ENCODE data around the gene ANKS1B. TPM values are rescaled to one million over a fixed set of nuclear protein-coding genes. Genes with fewer than 3 reads are reported as not detected.

Gene ANKS1B
- total RNA-seq, 1 donor from 2014 or later: 2.4 TPM

GRCh38 chr12:99709116-99709515 is 275.6 kb downstream of the ANKS1B start:
- Mint-ChIP-seq H3K4me3 (ENCODE audit: unreplicated experiment) (no peak overlapping the region), H3K27ac (ENCODE audit: unreplicated experiment) (no peak overlapping the region), H3K27me3 (ENCODE audit: low read depth, unreplicated experiment) (no peaks in the 10 kb centered on the region), H3K4me1 (ENCODE audit: low read depth, unreplicated experiment) (no peaks in the 10 kb centered on the region), H3K36me3 (ENCODE audit: low read depth, unreplicated experiment) (no peaks in the 10 kb centered on the region), H3K9me3 (ENCODE audit: unreplicated experiment) (peaks cover 10% of the 10 kb centered on the region)
- H2AFZ ChIP-seq (ENCODE audit: low read depth, low read length): no peak overlapping the region
- no peak for FAIRE-seq
- no peaks in the 10 kb centered on the region for H3K36me3 ChIP-seq (ENCODE audit: insufficient read depth, low read length)
- H3K9ac ChIP-seq (ENCODE audit: low read length): no peak overlapping the region
- no peaks in the 10 kb centered on the region for H4K20me1 ChIP-seq (ENCODE audit: insufficient read depth, low read length)
- H3K4me3 ChIP-seq (ENCODE audit: insufficient read depth, low read depth, low read length): no peak overlapping the region
- H3K4me2 ChIP-seq (ENCODE audit: low read length): no peak overlapping the region
- TF ChIP-seq EZH2 (IDR thresholded peaks at IDR 0.05; ENCODE audit: insufficient read depth, low read length): no peak
- TF ChIP-seq, protein P1, sequence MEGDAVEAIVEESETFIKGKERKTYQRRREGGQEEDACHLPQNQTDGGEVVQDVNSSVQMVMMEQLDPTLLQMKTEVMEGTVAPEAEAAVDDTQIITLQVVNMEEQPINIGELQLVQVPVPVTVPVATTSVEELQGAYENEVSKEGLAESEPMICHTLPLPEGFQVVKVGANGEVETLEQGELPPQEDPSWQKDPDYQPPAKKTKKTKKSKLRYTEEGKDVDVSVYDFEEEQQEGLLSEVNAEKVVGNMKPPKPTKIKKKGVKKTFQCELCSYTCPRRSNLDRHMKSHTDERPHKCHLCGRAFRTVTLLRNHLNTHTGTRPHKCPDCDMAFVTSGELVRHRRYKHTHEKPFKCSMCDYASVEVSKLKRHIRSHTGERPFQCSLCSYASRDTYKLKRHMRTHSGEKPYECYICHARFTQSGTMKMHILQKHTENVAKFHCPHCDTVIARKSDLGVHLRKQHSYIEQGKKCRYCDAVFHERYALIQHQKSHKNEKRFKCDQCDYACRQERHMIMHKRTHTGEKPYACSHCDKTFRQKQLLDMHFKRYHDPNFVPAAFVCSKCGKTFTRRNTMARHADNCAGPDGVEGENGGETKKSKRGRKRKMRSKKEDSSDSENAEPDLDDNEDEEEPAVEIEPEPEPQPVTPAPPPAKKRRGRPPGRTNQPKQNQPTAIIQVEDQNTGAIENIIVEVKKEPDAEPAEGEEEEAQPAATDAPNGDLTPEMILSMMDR (IDR thresholded peaks at IDR 0.05; ENCODE audit: insufficient read depth, low read depth, low read length): no peak
- no peak overlapping the region for H3K27ac ChIP-seq (ENCODE audit: low read depth, low read length)
- H3K9me3 ChIP-seq (ENCODE audit: insufficient read depth, low read depth, low read length): no peaks in the 10 kb centered on the region
- no peak for DNase-seq (ENCODE audit: low read depth)
- H3K27me3 ChIP-seq (ENCODE audit: insufficient read depth, low read length): no peaks in the 10 kb centered on the region
- H3K4me1 ChIP-seq (ENCODE audit: insufficient read depth, low read length): no peaks in the 10 kb centered on the region
- no peaks in the 10 kb centered on the region for H3K79me2 ChIP-seq (ENCODE audit: insufficient read depth, low read length)

- H3K27ac ChIP-seq (ENCODE audit: low read depth, low read length): no peak overlapping the region
- FAIRE-seq (no peak), DNase-seq (ENCODE audit: low read depth) (no peak)
- no peaks in the 10 kb centered on the region for H3K9me3 ChIP-seq (ENCODE audit: insufficient read depth, low read depth, low read length)
- no peaks in the 10 kb centered on the region for H3K36me3 ChIP-seq (ENCODE audit: insufficient read depth, low read length)
- no peak overlapping the region for H3K27ac Mint-ChIP-seq (ENCODE audit: unreplicated experiment)
- H3K27me3 Mint-ChIP-seq (ENCODE audit: low read depth, unreplicated experiment): no peaks in the 10 kb centered on the region
- H3K79me2 ChIP-seq (ENCODE audit: insufficient read depth, low read length): no peaks in the 10 kb centered on the region
- H3K27me3 ChIP-seq (ENCODE audit: insufficient read depth, low read length): no peaks in the 10 kb centered on the region
- H3K4me3 Mint-ChIP-seq (ENCODE audit: unreplicated experiment): no peak overlapping the region
- H3K4me2 ChIP-seq (ENCODE audit: low read length): no peak overlapping the region
- H2AFZ ChIP-seq (ENCODE audit: low read depth, low read length): no peak overlapping the region
- no peaks in the 10 kb centered on the region for H4K20me1 ChIP-seq (ENCODE audit: insufficient read depth, low read length)
- H3K36me3 Mint-ChIP-seq (ENCODE audit: low read depth, unreplicated experiment): no peaks in the 10 kb centered on the region
- no peak overlapping the region for H3K4me3 ChIP-seq (ENCODE audit: insufficient read depth, low read depth, low read length)
- H3K9me3 Mint-ChIP-seq (ENCODE audit: unreplicated experiment): peaks cover 3% of the 10 kb centered on the region
- no peaks in the 10 kb centered on the region for H3K4me1 ChIP-seq (ENCODE audit: insufficient read depth, low read length)
- H3K9ac ChIP-seq (ENCODE audit: low read length): no peak overlapping the region
- no peak for TF ChIP-seq EZH2 (IDR thresholded peaks at IDR 0.05; ENCODE audit: insufficient read depth, low read length)
- TF ChIP-seq, protein P1 (IDR thresholded peaks at IDR 0.05; ENCODE audit: insufficient read depth, low read depth, low read length): no peak
- H3K4me1 Mint-ChIP-seq (ENCODE audit: low read depth, unreplicated experiment): no peaks in the 10 kb centered on the region
Observed at GRCh38 chr12:99707883-99708282, 276.9 kb downstream of the ANKS1B start.

- H3K9me3 Mint-ChIP-seq (ENCODE audit: unreplicated experiment): no peaks in the 10 kb centered on the region
- Histone ChIP-seq H3K4me3 (ENCODE audit: insufficient read depth, low read depth, low read length) (no peak overlapping the region), H3K79me2 (ENCODE audit: insufficient read depth, low read length) (no peaks in the 10 kb centered on the region), H3K9me3 (ENCODE audit: insufficient read depth, low read depth, low read length) (no peaks in the 10 kb centered on the region), H3K4me2 (ENCODE audit: low read length) (no peak overlapping the region), H2AFZ (ENCODE audit: low read depth, low read length) (no peak overlapping the region), H3K9ac (ENCODE audit: low read length) (no peak overlapping the region), H3K36me3 (ENCODE audit: insufficient read depth, low read length) (no peaks in the 10 kb centered on the region), H3K4me1 (ENCODE audit: insufficient read depth, low read length) (no peaks in the 10 kb centered on the region), H3K27ac (ENCODE audit: low read depth, low read length) (no peak overlapping the region), H3K27me3 (ENCODE audit: insufficient read depth, low read length) (no peaks in the 10 kb centered on the region), H4K20me1 (ENCODE audit: insufficient read depth, low read length) (no peaks in the 10 kb centered on the region)
- TF ChIP-seq, protein P1 (IDR thresholded peaks at IDR 0.05; ENCODE audit: insufficient read depth, low read depth, low read length): no peak
- no peak for TF ChIP-seq EZH2 (IDR thresholded peaks at IDR 0.05; ENCODE audit: insufficient read depth, low read length)
- DNase-seq (ENCODE audit: low read depth) (no peak), FAIRE-seq (no peak)
- H3K27me3 Mint-ChIP-seq (ENCODE audit: low read depth, unreplicated experiment): no peaks in the 10 kb centered on the region
- H3K27ac Mint-ChIP-seq (ENCODE audit: unreplicated experiment): no peak overlapping the region
- H3K4me3 Mint-ChIP-seq (ENCODE audit: unreplicated experiment): no peak overlapping the region
- H3K36me3 Mint-ChIP-seq (ENCODE audit: low read depth, unreplicated experiment): no peaks in the 10 kb centered on the region
- H3K4me1 Mint-ChIP-seq (ENCODE audit: low read depth, unreplicated experiment): no peaks in the 10 kb centered on the region
Observed at GRCh38 chr12:99706736-99707473, 277.8 kb downstream of the ANKS1B start.
